A549 (cell line): ENCODE measurements around the gene GJA3. TPM values are rescaled to one million over a fixed set of nuclear protein-coding genes. Genes with fewer than 3 reads are reported as not detected.
A peak's percentile ranks its signal among the peaks of the same experiment; 100 is the strongest.

Experiments used
- ATAC-seq, 2 experiments: fragments of 200-7000 bp in 1 of 2; fragments of >200 bp in 1 of 2; cut with Nextera tagmentation in 1 of 2; cut with Tn5 transposase in 1 of 2; 3 replicates each; pipeline versions ENCODE4 v1.8.0 to v1.9.1; 2018 to 2020; ENCODE audit warnings: mild to moderate bottlenecking in 1 of 2, moderate library complexity in 1 of 2
- CTCF ChIA-PET: fragments of 300-600 bp; sonication (Branson Sonifier 250); formaldehyde crosslinking; extraction: SDS; loops from one replicate; lab custom pipeline; 2021; ENCODE audit warnings: antibody characterized with exemption, inconsistent platforms; lab: Yijun Ruan, JAX
- POLR2A ChIA-PET: fragments of 350-600 bp; formaldehyde crosslinking; extraction: SDS; loops from one replicate; lab custom pipeline; 2021; ENCODE audit warnings: antibody characterized with exemption, inconsistent platforms; lab: Yijun Ruan, JAX
- DNase-seq, 2 experiments: peaks; one replicate each; pipeline versions ENCODE4 v3.0.0 to v3.0.0-alpha.2; 2011 to 2016; ENCODE audit warnings: low read depth in 1 of 2, low spot score in 1 of 2
- FAIRE-seq: peaks from 2 replicates; lab custom pipeline; 2011; peaks lifted over from hg19 to GRCh38; lab: Jason Lieb, UNC
- H3K27ac ChIP-seq, 2 experiments: fragments of >200 bp; sonication (Bioruptor Twin); formaldehyde crosslinking; 3 replicates each; pipeline ENCODE4 v1.5.1; 2016 to 2017
- H3K4me1 ChIP-seq: fragments of >200 bp; sonication (Bioruptor Twin); formaldehyde crosslinking; 3 replicates; pipeline ENCODE4 v1.6.1; 2016
- H3K4me2 ChIP-seq: fragments of >200 bp; sonication (Bioruptor Twin); formaldehyde crosslinking; 3 replicates; pipeline ENCODE4 v1.6.1; 2016
- H3K4me3 ChIP-seq: fragments of >200 bp; sonication (Bioruptor Twin); formaldehyde crosslinking; 3 replicates; pipeline ENCODE4 v1.5.1; 2016
- H3K9me3 ChIP-seq: fragments of >200 bp; sonication (Bioruptor Twin); formaldehyde crosslinking; 3 replicates; pipeline ENCODE4 v1.6.1; 2016
- CBX2 ChIP-seq: fragments of 200-600 bp; sonication (generic); IDR thresholded peaks from 2 replicates; pipeline ENCODE4 v1.6.1; 2016; ENCODE audit warnings: low read depth, mild to moderate bottlenecking, borderline replicate concordance
- CEBPB ChIP-seq, 2 experiments: fragments of >200 bp in 1 of 2; sonication (Bioruptor Twin) in 1 of 2; formaldehyde crosslinking in 1 of 2; IDR thresholded peaks; 2 replicates each; pipeline ENCODE4 v1.6.1; 2012 to 2016
- CHD2 ChIP-seq: fragments of 150-350 bp; IDR thresholded peaks from 2 replicates; pipeline ENCODE4 v1.6.1; 2014; ENCODE audit warnings: low read length; ENCODE audit not compliant: partially characterized antibody
- CTCF ChIP-seq: fragments of >200 bp; sonication (Bioruptor Twin); formaldehyde crosslinking; IDR thresholded peaks from 3 replicates; pipeline ENCODE4 v1.5.1; 2016
- EHF ChIP-seq: fragments of 250-450 bp; sonication (Bioruptor Pico); IDR thresholded peaks from 2 replicates; pipeline ENCODE4 v1.5.0; 2020; ENCODE audit warnings: mild to moderate bottlenecking
- EHMT2 ChIP-seq: fragments of 200-600 bp; sonication (generic); IDR thresholded peaks from 2 replicates; pipeline ENCODE4 v1.6.1; 2016; ENCODE audit warnings: antibody characterized with exemption, low read depth, mild to moderate bottlenecking, moderate library complexity
- ESRRA ChIP-seq: fragments of 150-350 bp; IDR thresholded peaks from 2 replicates; pipeline ENCODE4 v1.6.1; 2014; ENCODE audit warnings: mild to moderate bottlenecking, low read length, borderline replicate concordance
- FOSB ChIP-seq: fragments of 250-450 bp; sonication (Bioruptor Pico); IDR thresholded peaks from 2 replicates; pipeline ENCODE4 v1.5.0; 2020; ENCODE audit warnings: mild to moderate bottlenecking, moderate library complexity
- FOXS1 ChIP-seq: fragments of 250-450 bp; sonication (Bioruptor Pico); IDR thresholded peaks from 2 replicates; pipeline ENCODE4 v1.5.0; 2020; ENCODE audit warnings: mild to moderate bottlenecking, moderate library complexity
- GATA3 ChIP-seq: IDR thresholded peaks from 2 replicates; pipeline ENCODE4 v1.6.1; 2012; ENCODE audit warnings: borderline replicate concordance
- HDAC2 ChIP-seq: fragments of 200-600 bp; sonication (generic); IDR thresholded peaks from 2 replicates; pipeline ENCODE4 v1.6.1; 2016
- HEYL ChIP-seq: fragments of 250-450 bp; sonication (Bioruptor Pico); IDR thresholded peaks from 2 replicates; pipeline ENCODE4 v1.8.0; 2021; ENCODE audit warnings: mild to moderate bottlenecking, moderate library complexity
- HMGXB4 ChIP-seq: fragments of 250-450 bp; sonication (Bioruptor Pico); IDR thresholded peaks from 2 replicates; pipeline ENCODE4 v1.5.0; 2021; ENCODE audit warnings: mild to moderate bottlenecking, moderate library complexity, borderline replicate concordance
- HOXB13 ChIP-seq: fragments of 250-450 bp; sonication (Bioruptor Pico); IDR thresholded peaks from 2 replicates; pipeline ENCODE4 v1.5.0; 2020; ENCODE audit warnings: low read depth, mild to moderate bottlenecking, moderate library complexity
- JUN ChIP-seq, 2 experiments: fragments of >200 bp; sonication (Bioruptor Twin); formaldehyde crosslinking; IDR thresholded peaks; 2 replicates in 1 of 2; 3 replicates in 1 of 2; pipeline ENCODE4 v1.6.1; 2016 to 2017
- KDM5A ChIP-seq: fragments of 200-600 bp; sonication (generic); IDR thresholded peaks from 2 replicates; pipeline ENCODE4 v1.6.1; 2016; ENCODE audit warnings: antibody characterized with exemption, mild to moderate bottlenecking
- MAZ ChIP-seq: fragments of 150-350 bp; IDR thresholded peaks from 2 replicates; pipeline ENCODE4 v1.6.1; 2014; ENCODE audit warnings: antibody characterized with exemption, low read depth, low read length, borderline replicate concordance
- MYC ChIP-seq: IDR thresholded peaks from 2 replicates; pipeline ENCODE4 v1.6.1; 2012; ENCODE audit warnings: mild to moderate bottlenecking, inconsistent platforms, low read length, improper control_type of control experiment, borderline replicate concordance
- NPAS2 ChIP-seq: fragments of 250-450 bp; sonication (Bioruptor Pico); IDR thresholded peaks from 2 replicates; pipeline ENCODE4 v1.8.0; 2022; ENCODE audit warnings: mild to moderate bottlenecking, moderate library complexity, borderline replicate concordance
- PBX3 ChIP-seq: IDR thresholded peaks from 2 replicates; pipeline ENCODE4 v1.6.1; 2012
- POLR2AphosphoS2 ChIP-seq: conservative IDR thresholded peaks from 2 replicates; pipeline ENCODE4 v1.6.1; 2012; ENCODE audit warnings: low read length, improper control_type of control experiment, inconsistent platforms
- REST ChIP-seq: fragments of 200-600 bp; sonication (generic); IDR thresholded peaks from 2 replicates; pipeline ENCODE4 v1.6.1; 2016; ENCODE audit warnings: antibody characterized with exemption, mild to moderate bottlenecking, moderate library complexity
- RFX5 ChIP-seq: fragments of 450-650 bp; IDR thresholded peaks from 2 replicates; pipeline ENCODE4 v1.7.1; 2014; ENCODE audit warnings: antibody characterized with exemption, mild to moderate bottlenecking, moderate library complexity
- TFCP2L1 ChIP-seq: fragments of 250-450 bp; sonication (Bioruptor Pico); IDR thresholded peaks from 2 replicates; pipeline ENCODE4 v1.5.0; 2021; ENCODE audit warnings: mild to moderate bottlenecking
- WGBS: methylation state at CpG from one replicate; pipeline ENCODE4 v1.1.6; 2017; ENCODE audit errors: missing lambda C conversion rate; 5-methylcytosine and 5-hydroxymethylcytosine counted together
- polyA plus RNA-seq, 4 experiments: library from polyadenylated mRNA; depleted of rRNA in 3 of 4; stranded (reverse); fragments of >200 nt; fragmentation: RNase III in 1 of 4; extraction: RNeasy Plus Mini Kit Qiagen cat#74134 plus additional on column Dnase treatment in 1 of 4; gene quantifications; 2 replicates in 3 of 4; 3 replicates in 1 of 4; pipeline ENCODE4 v1.2.3, GENCODE V29; 2011 to 2017

The GJA3 gene
- polyA plus RNA-seq, 2 of the 4 experiments (the other 2 are of a cell fraction): 0.06 to 0.19 TPM

- peak overlapping the region; percentile 69; the same call in 2 of the 3 replicates for H3K4me2 ChIP-seq
- H3K27ac ChIP-seq: 0 out of 6 replicates have a peak overlapping the region, but pooled peaks of 1 of the 2 experiments have one; percentile 53
- H3K4me1 ChIP-seq: peaks cover 14% of the 10 kb centered on the region; the same call in 2 of the 3 replicates
- no peak for FAIRE-seq
- ATAC-seq: no peak
- POLR2A ChIA-PET: no interaction called here
- WGBS: 47% methylated on average over 7 of the region's 7 CpGs
- CTCF ChIA-PET: no interaction called here
- no peaks in the 10 kb centered on the region for H3K9me3 ChIP-seq
- TF ChIP-seq POLR2AphosphoS2 (no peak), FOSB (no peak), KDM5A (no peak), CTCF (no peak), HDAC2 (no peak), CHD2 (no peak), NPAS2 (CRISPR knock-in tag) (no peak), MYC (no peak), HMGXB4 (no peak), ESRRA (no peak), JUN (IDR thresholded peaks at IDR 0.05) (no peak)
- H3K4me3 ChIP-seq: no peak overlapping the region; the same call in 2 of the 3 replicates
- DNase-seq: no peak
Measured at GRCh38 chr13:20121159-20121525, 39.7 kb downstream of the GJA3 start.

- TF ChIP-seq PBX3: no peak
- TF ChIP-seq EHMT2: no peak
- TF ChIP-seq CEBPB (IDR thresholded peaks at IDR 0.05): no peak
- TF ChIP-seq HEYL (CRISPR knock-in tag): no peak
- TF ChIP-seq CBX2: no peak
- no peak for TF ChIP-seq RFX5
- no peak for TF ChIP-seq MAZ
- no peak for TF ChIP-seq FOXS1 (CRISPR knock-in tag)
- TF ChIP-seq HOXB13 (CRISPR knock-in tag): no peak
- no peak for TF ChIP-seq EHF
- no peak for TF ChIP-seq GATA3
- TF ChIP-seq TFCP2L1 (CRISPR knock-in tag): no peak
- no peak for TF ChIP-seq REST
- POLR2A ChIA-PET: interaction anchor here (2.9 kb wide), 1 partner anchor 8 kb away, joined by 32 read pairs; no protein-coding TSS in a partner anchor
- Histone ChIP-seq H3K4me2 (peak overlapping the region; percentile 98; the same call in 2 of the 3 replicates), H3K4me3 (no peak overlapping the region), H3K9me3 (no peaks in the 10 kb centered on the region), H3K4me1 (peaks cover 6% of the 10 kb centered on the region; the same call in 2 of the 3 replicates), H3K27ac (peak overlapping the region in 1 of 2 experiments; percentile 91; a peak in 4 of 6 replicates)
- no peak for ATAC-seq
- DNase-seq: no peak
- 94% methylated on average over 3 of the region's 3 CpGs for WGBS
- CTCF ChIA-PET: no interaction called here
- FAIRE-seq: no peak
Measured at GRCh38 chr13:20119960-20120359, 40.9 kb downstream of the GJA3 start.
